Neutrophil (primary cell): ENCODE results near the gene NAALADL2.

Experiments used
- H3K27ac ChIP-seq: fragments of 200-600 bp; sonication (generic); 2 replicates; pipeline ENCODE4 v1.5.1; 2016; ENCODE audit warnings: mild to moderate bottlenecking, moderate library complexity
- H3K27me3 ChIP-seq: fragments of 200-600 bp; sonication (generic); 2 replicates; pipeline ENCODE4 v1.6.0; 2016; ENCODE audit warnings: mild to moderate bottlenecking
- H3K36me3 ChIP-seq: fragments of 200-600 bp; sonication (generic); 2 replicates; pipeline ENCODE4 v1.5.1; 2017
- H3K4me1 ChIP-seq, 2 experiments: fragments of 200-600 bp in 1 of 2; sonication (generic) in 1 of 2; 1 replicate in 1 of 2; 2 replicates in 1 of 2; pipeline versions ENCODE4 v1.5.1 to v1.6.1; 2013 to 2016; ENCODE audit warnings: low read depth in 1 of 2, low read length in 1 of 2, mild to moderate bottlenecking in 1 of 2, moderate library complexity in 1 of 2; ENCODE audit not compliant: control insufficient read depth in 1 of 2, insufficient read depth in 1 of 2
- H3K4me3 ChIP-seq, 2 experiments: fragments of 200-600 bp in 1 of 2; sonication (generic) in 1 of 2; 1 replicate in 1 of 2; 2 replicates in 1 of 2; pipeline ENCODE4 v1.5.1; 2013 to 2016; ENCODE audit warnings: low read depth in 1 of 2, low read length in 1 of 2, mild to moderate bottlenecking in 1 of 2, moderate library complexity in 1 of 2
- H3K9me3 ChIP-seq: fragments of 200-600 bp; sonication (generic); 2 replicates; pipeline ENCODE4 v1.5.1; 2016
- CTCF ChIP-seq: fragments of 200-600 bp; sonication (generic); IDR thresholded peaks from 2 replicates; pipeline ENCODE4 v1.5.1; 2016; ENCODE audit warnings: antibody characterized with exemption

Gene NAALADL2

GRCh38 chr3:175735866-175736265 is 876.7 kb downstream of the NAALADL2 start:
- Histone ChIP-seq H3K36me3 (no peaks in the 10 kb centered on the region), H3K4me1 (no peaks in the 10 kb centered on the region)
- no peak for TF ChIP-seq CTCF

GRCh38 chr3:175737646-175738572 is 878.8 kb downstream of the NAALADL2 start:
- Histone ChIP-seq H3K27ac (no peak overlapping the region), H3K4me3 (no peak overlapping the region)

More at GRCh38 chr3:175735866-175736265, 876.7 kb downstream of the NAALADL2 start:
- Histone ChIP-seq H3K27ac (no peak overlapping the region), H3K9me3 (no peaks in the 10 kb centered on the region), H3K4me3 (no peak overlapping the region), H3K27me3 (no peaks in the 10 kb centered on the region)

GRCh38 chr3:175741951-175742350 is 882.8 kb downstream of the NAALADL2 start:
- Histone ChIP-seq H3K4me3 (no peak overlapping the region), H3K27me3 (no peaks in the 10 kb centered on the region), H3K9me3 (no peaks in the 10 kb centered on the region), H3K4me1 (no peaks in the 10 kb centered on the region), H3K36me3 (no peaks in the 10 kb centered on the region), H3K27ac (no peak overlapping the region)
- TF ChIP-seq CTCF: no peak

More at GRCh38 chr3:175737646-175738572, 878.8 kb downstream of the NAALADL2 start:
- Histone ChIP-seq H3K27me3 (no peaks in the 10 kb centered on the region), H3K9me3 (no peaks in the 10 kb centered on the region), H3K4me1 (no peaks in the 10 kb centered on the region), H3K36me3 (no peaks in the 10 kb centered on the region)
- no peak for TF ChIP-seq CTCF

- Histone ChIP-seq H3K36me3 (no peaks in the 10 kb centered on the region), H3K9me3 (no peaks in the 10 kb centered on the region), H3K4me1 (no peaks in the 10 kb centered on the region), H3K4me3 (no peak overlapping the region), H3K27ac (no peak overlapping the region), H3K27me3 (no peaks in the 10 kb centered on the region)
- no peak for TF ChIP-seq CTCF
Observed at GRCh38 chr3:175743733-175744400, 884.7 kb downstream of the NAALADL2 start.

- no peaks in the 10 kb centered on the region for H3K4me1 ChIP-seq
- no peaks in the 10 kb centered on the region for H3K36me3 ChIP-seq
- H3K4me3 ChIP-seq: no peak overlapping the region
- no peak for TF ChIP-seq CTCF
- H3K27me3 ChIP-seq: no peaks in the 10 kb centered on the region
- H3K9me3 ChIP-seq: no peaks in the 10 kb centered on the region
- H3K27ac ChIP-seq: no peak overlapping the region
Observed at GRCh38 chr3:175746308-175746707, 887.2 kb downstream of the NAALADL2 start.
